NB4 (cell line): ENCODE data around the gene JAK1.

Experiments
- POLR2A ChIP-seq: IDR thresholded peaks from 2 replicates; pipeline ENCODE4 v1.6.1; 2011; ENCODE audit warnings: mild to moderate bottlenecking; ENCODE audit not compliant: insufficient read length; ENCODE audit errors: extremely low read depth
- TF ChIP-seq, protein P1 (sequence below): IDR thresholded peaks from one replicate; pipeline ENCODE4 v1.5.1; 2012; ENCODE audit warnings: low read depth, low read length
- TF ChIP-seq, protein P2 (sequence below): IDR thresholded peaks from 2 replicates; pipeline ENCODE4 v1.6.1; 2011; ENCODE audit warnings: low read depth, low read length

DNA sequence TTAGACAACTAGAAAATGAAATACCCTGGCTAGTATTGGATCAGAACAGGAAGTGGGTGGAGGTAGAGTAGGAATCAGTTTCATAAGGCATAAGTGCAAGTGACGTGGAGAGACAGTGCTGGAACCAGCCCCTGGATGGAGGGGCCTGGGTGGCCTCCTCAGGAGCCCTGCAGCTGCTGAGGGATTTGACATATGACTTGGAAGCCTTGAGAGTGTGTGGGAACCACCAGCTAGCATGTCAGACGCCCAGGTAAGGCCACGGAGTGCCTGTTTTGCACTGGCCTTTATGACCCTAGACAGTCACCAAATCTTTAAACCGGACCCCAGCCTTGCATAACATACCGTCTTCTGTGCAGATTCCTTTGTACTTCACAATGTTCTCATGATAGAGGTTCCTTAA, 127.1 kb downstream of the JAK1 start:
- TF ChIP-seq, protein P1, sequence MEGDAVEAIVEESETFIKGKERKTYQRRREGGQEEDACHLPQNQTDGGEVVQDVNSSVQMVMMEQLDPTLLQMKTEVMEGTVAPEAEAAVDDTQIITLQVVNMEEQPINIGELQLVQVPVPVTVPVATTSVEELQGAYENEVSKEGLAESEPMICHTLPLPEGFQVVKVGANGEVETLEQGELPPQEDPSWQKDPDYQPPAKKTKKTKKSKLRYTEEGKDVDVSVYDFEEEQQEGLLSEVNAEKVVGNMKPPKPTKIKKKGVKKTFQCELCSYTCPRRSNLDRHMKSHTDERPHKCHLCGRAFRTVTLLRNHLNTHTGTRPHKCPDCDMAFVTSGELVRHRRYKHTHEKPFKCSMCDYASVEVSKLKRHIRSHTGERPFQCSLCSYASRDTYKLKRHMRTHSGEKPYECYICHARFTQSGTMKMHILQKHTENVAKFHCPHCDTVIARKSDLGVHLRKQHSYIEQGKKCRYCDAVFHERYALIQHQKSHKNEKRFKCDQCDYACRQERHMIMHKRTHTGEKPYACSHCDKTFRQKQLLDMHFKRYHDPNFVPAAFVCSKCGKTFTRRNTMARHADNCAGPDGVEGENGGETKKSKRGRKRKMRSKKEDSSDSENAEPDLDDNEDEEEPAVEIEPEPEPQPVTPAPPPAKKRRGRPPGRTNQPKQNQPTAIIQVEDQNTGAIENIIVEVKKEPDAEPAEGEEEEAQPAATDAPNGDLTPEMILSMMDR, result no peak
- no peak for TF ChIP-seq POLR2A
- TF ChIP-seq, protein P2, sequence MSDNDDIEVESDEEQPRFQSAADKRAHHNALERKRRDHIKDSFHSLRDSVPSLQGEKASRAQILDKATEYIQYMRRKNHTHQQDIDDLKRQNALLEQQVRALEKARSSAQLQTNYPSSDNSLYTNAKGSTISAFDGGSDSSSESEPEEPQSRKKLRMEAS, result no peak
